Parathyroid adenoma (tissue), 2 donors: ENCODE measurements around the gene INPP5A.
"Not testable (repeated sequence)": the region's sequence is repeated elsewhere in the genome, so short reads cannot be mapped to it uniquely, and the experiment has no call there.

Experiments
- H2AFZ ChIP-seq: fragments of 300-600 bp; sonication (generic); one replicate; pipeline ENCODE4 v1.7.0; 2017; ENCODE audit warnings: antibody characterized with exemption, mild to moderate bottlenecking
- H3K27ac ChIP-seq: fragments of 300-600 bp; sonication (generic); one replicate; pipeline ENCODE4 v1.7.0; 2017
- H3K27me3 ChIP-seq: fragments of 300-600 bp; sonication (generic); one replicate; pipeline ENCODE4 v1.7.0; 2017; ENCODE audit warnings: low read length; ENCODE audit not compliant: control insufficient read depth, insufficient read depth
- H3K36me3 ChIP-seq: fragments of 300-600 bp; sonication (generic); one replicate; pipeline ENCODE4 v1.7.0; 2017; ENCODE audit warnings: low read length; ENCODE audit not compliant: control insufficient read depth, insufficient read depth
- H3K4me1 ChIP-seq: fragments of 300-600 bp; sonication (generic); one replicate; pipeline ENCODE4 v1.7.0; 2017; ENCODE audit warnings: control low read depth
- H3K4me2 ChIP-seq: fragments of 300-600 bp; sonication (generic); one replicate; pipeline ENCODE4 v1.7.0; 2017; ENCODE audit warnings: low read length
- H3K4me3 ChIP-seq: fragments of 300-600 bp; sonication (generic); one replicate; pipeline ENCODE4 v1.7.0; 2017; ENCODE audit warnings: low read depth, low read length
- H3K79me2 ChIP-seq: fragments of 300-600 bp; sonication (generic); one replicate; pipeline ENCODE4 v1.7.0; 2017; ENCODE audit warnings: control low read depth
- H3K9ac ChIP-seq: fragments of 300-600 bp; sonication (generic); one replicate; pipeline ENCODE4 v1.7.0; 2017; ENCODE audit warnings: mild to moderate bottlenecking
- H3K9me3 ChIP-seq: fragments of 300-600 bp; sonication (generic); one replicate; pipeline ENCODE4 v1.7.0; 2017; ENCODE audit warnings: low read length; ENCODE audit not compliant: control insufficient read depth
- TF ChIP-seq, protein P1 (sequence below): fragments of 300-600 bp; sonication (generic); IDR thresholded peaks from one replicate; pipeline ENCODE4 v1.7.0; 2017; ENCODE audit warnings: antibody characterized with exemption, mild to moderate bottlenecking
- donor health status: primary hyperparathyroidism.

The INPP5A gene, protein sequence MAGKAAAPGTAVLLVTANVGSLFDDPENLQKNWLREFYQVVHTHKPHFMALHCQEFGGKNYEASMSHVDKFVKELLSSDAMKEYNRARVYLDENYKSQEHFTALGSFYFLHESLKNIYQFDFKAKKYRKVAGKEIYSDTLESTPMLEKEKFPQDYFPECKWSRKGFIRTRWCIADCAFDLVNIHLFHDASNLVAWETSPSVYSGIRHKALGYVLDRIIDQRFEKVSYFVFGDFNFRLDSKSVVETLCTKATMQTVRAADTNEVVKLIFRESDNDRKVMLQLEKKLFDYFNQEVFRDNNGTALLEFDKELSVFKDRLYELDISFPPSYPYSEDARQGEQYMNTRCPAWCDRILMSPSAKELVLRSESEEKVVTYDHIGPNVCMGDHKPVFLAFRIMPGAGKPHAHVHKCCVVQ

DNA sequence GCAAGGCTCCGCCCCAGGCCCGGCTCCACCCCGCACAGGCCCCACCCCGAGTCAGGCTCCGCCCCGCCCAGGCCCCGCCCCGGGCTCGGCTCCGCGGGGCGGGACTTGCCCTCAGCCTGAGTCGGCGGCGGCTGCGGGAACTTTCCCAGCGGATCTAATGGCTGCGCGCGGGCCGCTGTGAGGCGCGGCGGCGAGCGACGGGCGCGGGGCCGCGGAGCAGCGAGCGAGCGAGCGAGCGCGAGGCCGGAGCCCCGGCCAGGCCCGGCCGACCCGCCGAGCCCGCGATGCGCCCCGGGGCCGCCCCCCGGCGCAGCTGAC lies at the start of gene INPP5A:
INPP5A (plus strand) TSS at position 104 of the 318 bp plus-strand sequence. CDS start 310 bp downstream, outside the sequence.
- peak within 1 kb of the TSS; percentile 92 for H2AFZ ChIP-seq
- peak within 1 kb of the TSS; percentile 74 for H3K4me2 ChIP-seq
- no peaks in the 10 kb centered on the region for H3K36me3 ChIP-seq
- no peak within 1 kb of the TSS for H3K9ac ChIP-seq
- TF ChIP-seq, protein P1, sequence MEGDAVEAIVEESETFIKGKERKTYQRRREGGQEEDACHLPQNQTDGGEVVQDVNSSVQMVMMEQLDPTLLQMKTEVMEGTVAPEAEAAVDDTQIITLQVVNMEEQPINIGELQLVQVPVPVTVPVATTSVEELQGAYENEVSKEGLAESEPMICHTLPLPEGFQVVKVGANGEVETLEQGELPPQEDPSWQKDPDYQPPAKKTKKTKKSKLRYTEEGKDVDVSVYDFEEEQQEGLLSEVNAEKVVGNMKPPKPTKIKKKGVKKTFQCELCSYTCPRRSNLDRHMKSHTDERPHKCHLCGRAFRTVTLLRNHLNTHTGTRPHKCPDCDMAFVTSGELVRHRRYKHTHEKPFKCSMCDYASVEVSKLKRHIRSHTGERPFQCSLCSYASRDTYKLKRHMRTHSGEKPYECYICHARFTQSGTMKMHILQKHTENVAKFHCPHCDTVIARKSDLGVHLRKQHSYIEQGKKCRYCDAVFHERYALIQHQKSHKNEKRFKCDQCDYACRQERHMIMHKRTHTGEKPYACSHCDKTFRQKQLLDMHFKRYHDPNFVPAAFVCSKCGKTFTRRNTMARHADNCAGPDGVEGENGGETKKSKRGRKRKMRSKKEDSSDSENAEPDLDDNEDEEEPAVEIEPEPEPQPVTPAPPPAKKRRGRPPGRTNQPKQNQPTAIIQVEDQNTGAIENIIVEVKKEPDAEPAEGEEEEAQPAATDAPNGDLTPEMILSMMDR, result no peak
- H3K27me3 ChIP-seq, result no peaks in the 10 kb centered on the region
- peak within 1 kb of the TSS; percentile 68 for H3K4me3 ChIP-seq
- no peaks in the 10 kb centered on the region for H3K9me3 ChIP-seq
- H3K79me2 ChIP-seq, result peaks cover 25% of the 10 kb centered on the region
- peaks cover 13% of the 10 kb centered on the region for H3K4me1 ChIP-seq
- H3K27ac ChIP-seq, result peak within 1 kb of the TSS; percentile 76

GRCh38 chr10:132488231-132488821 lies 49.3 kb upstream of the INPP5A start:
- TF ChIP-seq, protein P1, result no peak
- no peak overlapping the region for H3K4me2 ChIP-seq
- no peaks in the 10 kb centered on the region for H3K79me2 ChIP-seq
- H3K4me1 ChIP-seq, result no peaks in the 10 kb centered on the region
- no peaks in the 10 kb centered on the region for H3K36me3 ChIP-seq
- no peak overlapping the region for H3K4me3 ChIP-seq
- no peak overlapping the region for H3K27ac ChIP-seq
- no peak overlapping the region for H2AFZ ChIP-seq
- H3K9me3 ChIP-seq, result no peaks in the 10 kb centered on the region
- H3K27me3 ChIP-seq, result no peaks in the 10 kb centered on the region
- H3K9ac ChIP-seq, result no peak overlapping the region

GRCh38 chr10:132489053-132489703 lies 48.4 kb upstream of the INPP5A start:
- no peaks in the 10 kb centered on the region for H3K27me3 ChIP-seq
- H3K4me2 ChIP-seq, result no peak overlapping the region
- TF ChIP-seq, protein P1, result no peak

DNA sequence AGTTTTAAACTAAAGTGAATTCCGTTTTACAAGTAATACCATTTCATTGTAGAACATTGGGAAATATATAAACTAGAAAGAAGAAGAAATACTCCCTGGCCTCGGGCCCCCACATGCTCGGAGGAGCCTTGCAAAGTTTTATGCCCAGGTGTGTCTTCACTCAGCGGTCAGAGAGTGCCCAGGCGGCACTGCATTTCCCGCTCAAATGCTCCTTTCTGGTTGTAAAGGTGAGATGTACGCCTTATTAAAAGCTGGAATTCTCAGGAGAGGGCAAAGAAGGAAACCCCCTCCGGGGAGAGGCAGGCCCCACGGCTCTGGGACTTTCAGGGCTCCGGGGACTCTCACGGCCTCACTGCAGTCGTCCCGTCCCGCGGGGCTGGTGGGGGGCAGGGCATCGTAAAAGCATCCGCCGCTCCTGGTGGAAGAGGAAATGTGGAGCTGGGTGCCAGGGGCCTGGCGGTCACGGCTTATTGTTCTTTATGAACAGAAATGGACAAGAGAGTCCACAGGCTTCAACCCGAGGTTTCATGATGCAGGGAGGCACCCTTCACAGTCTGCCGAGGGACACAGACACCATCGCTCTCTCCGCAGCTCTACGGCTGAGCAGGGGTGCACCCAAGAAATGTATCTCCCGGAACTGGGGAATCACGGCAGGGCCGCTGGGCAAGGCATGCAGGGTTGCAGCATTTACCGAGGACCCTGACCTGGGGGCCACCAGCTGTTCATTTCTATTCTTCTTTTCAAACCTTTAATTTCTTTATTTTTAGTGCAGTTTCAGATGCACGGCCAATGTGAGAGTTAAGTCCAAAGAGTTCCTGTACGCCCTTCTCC lies 47.7 kb upstream of the INPP5A start:
- no peaks in the 10 kb centered on the region for H3K36me3 ChIP-seq
- H3K4me1 ChIP-seq, result no peaks in the 10 kb centered on the region
- H3K79me2 ChIP-seq, result no peaks in the 10 kb centered on the region
- H2AFZ ChIP-seq, result no peak overlapping the region
- no peak overlapping the region for H3K4me2 ChIP-seq
- no peak overlapping the region for H3K9ac ChIP-seq
- TF ChIP-seq, protein P1, result no peak
- no peaks in the 10 kb centered on the region for H3K9me3 ChIP-seq
- no peak overlapping the region for H3K27ac ChIP-seq
- H3K4me3 ChIP-seq, result no peak overlapping the region
- H3K27me3 ChIP-seq, result no peaks in the 10 kb centered on the region

More at GRCh38 chr10:132489053-132489703, 48.4 kb upstream of the INPP5A start:
- Histone ChIP-seq H3K4me1 (no peaks in the 10 kb centered on the region), H3K79me2 (no peaks in the 10 kb centered on the region), H3K27ac (no peak overlapping the region), H3K4me3 (no peak overlapping the region), H3K9ac (no peak overlapping the region), H3K36me3 (no peaks in the 10 kb centered on the region), H2AFZ (no peak overlapping the region), H3K9me3 (no peaks in the 10 kb centered on the region)

- not testable (repeated sequence) for H3K36me3 ChIP-seq, H3K4me3 ChIP-seq, H3K27ac ChIP-seq, H3K4me1 ChIP-seq, H3K9me3 ChIP-seq, H3K9ac ChIP-seq, H2AFZ ChIP-seq, H3K79me2 ChIP-seq, H3K4me2 ChIP-seq, H3K27me3 ChIP-seq
Observed at GRCh38 chr10:132491534-132491933, 46.1 kb upstream of the INPP5A start.
